Subcutaneous adipose tissue (tissue), 4 donors: ENCODE data around the gene NOL12. TPM values are rescaled to one million over a fixed set of nuclear protein-coding genes. Genes with fewer than 3 reads are reported as not detected.

Experiments
- total RNA-seq, 4 donors: library from RNA; depleted of rRNA; stranded (reverse); fragments of >200 nt; gene quantifications; one replicate each; pipeline ENCODE4 v1.1.0, GENCODE V29; 2016
- TF ChIP-seq, protein P1 (sequence below): fragments of 450-650 bp; IDR thresholded peaks from one replicate; pipeline ENCODE4 v1.5.1; 2016; ENCODE audit warnings: low read depth, mild to moderate bottlenecking, control low read depth, antibody characterized with exemption, moderate library complexity

Gene NOL12
- total RNA-seq, 4 donors from 2014 or later, result 18.7 to 35.8 (median 21.4) TPM

DNA sequence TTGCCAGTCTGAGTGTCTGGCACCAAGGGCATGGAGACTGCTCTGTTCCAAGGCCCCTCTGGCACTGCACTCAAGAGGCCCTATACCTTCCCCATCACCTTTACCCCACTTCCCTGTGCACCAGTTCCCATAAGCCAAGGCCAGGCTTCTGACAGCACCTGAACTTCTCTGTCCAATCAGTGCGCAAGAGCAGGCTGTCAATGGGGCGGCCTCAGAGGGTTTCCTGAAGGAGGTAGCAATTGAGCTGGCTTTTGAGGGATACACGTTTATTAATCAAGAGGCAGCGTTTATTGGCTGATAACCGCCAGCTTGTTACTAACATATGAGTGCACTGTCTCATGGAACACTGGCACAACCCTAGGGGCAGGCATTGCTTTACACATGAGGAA lies 44.6 kb upstream of the NOL12 start:
- TF ChIP-seq, protein P1, sequence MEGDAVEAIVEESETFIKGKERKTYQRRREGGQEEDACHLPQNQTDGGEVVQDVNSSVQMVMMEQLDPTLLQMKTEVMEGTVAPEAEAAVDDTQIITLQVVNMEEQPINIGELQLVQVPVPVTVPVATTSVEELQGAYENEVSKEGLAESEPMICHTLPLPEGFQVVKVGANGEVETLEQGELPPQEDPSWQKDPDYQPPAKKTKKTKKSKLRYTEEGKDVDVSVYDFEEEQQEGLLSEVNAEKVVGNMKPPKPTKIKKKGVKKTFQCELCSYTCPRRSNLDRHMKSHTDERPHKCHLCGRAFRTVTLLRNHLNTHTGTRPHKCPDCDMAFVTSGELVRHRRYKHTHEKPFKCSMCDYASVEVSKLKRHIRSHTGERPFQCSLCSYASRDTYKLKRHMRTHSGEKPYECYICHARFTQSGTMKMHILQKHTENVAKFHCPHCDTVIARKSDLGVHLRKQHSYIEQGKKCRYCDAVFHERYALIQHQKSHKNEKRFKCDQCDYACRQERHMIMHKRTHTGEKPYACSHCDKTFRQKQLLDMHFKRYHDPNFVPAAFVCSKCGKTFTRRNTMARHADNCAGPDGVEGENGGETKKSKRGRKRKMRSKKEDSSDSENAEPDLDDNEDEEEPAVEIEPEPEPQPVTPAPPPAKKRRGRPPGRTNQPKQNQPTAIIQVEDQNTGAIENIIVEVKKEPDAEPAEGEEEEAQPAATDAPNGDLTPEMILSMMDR, result no peak

DNA sequence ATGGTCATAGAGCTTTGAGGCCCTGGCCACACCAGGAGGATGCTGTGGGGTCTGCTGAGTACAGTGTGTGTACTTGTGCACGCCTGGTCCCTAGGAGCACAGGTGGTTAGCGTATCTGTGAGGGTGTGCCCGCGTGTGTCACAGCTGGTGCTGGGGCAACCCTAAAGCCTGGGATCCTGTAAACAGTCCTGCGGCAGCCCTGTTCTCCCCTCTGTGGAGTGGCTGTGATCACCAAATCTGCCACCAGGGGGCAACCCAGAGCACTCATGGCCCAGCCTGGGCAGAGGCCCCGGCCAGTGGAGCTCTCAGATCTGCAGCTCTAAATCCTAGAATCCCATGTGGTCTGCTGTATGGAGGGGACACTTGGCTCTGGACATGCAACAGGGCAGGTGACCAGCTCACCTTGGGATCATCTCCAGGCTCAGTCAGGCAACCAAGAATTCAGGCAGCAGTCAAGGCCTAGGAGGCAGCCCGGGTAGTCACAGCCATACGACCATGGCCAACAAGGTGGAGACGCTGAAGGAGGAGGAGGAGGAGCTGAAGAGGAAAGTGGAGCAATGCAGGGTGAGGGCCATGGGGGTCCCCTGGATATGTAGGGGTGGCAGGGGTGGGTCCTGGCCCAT lies 42.8 kb upstream of the NOL12 start:
- TF ChIP-seq, protein P1, result no peak

DNA sequence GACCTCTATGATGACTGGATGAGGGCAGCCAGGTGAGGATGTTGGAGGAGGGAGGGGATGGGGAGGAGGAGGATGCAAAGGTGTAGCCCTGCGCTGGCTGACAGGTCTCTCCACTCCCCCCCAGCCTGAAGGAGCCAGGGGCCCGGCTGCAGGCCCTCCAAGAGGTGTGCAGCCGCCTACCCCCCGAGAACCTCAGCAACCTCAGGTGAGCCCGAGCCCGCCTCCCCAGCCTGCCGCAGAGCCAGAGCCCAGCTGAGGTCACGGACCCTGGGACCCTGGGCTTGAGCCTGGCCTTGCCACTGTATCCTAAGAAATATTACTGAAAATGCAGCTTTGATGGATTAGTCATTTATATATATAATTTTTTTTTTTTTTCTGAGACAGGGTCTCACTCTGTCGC lies 38.8 kb upstream of the NOL12 start:
- TF ChIP-seq, protein P1, result no peak

DNA sequence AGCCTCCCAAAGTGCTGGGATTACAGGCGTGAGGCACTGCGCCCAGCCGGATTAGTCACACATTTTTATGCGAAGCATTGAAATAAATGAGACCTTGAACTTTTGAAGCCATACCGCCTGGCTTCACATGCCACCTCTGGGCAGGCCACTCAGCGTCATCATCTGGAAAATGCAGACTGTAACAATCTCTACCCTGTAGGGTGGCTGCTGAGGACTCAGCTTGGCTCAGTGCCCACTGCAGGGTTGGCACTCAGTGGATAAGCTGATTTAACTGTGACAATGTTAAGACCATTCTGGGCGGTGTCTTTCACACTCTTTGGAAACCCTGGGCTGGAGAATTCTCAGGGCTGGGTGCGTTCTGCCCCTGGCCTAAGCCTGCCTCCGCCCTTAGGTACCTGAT lies 38.2 kb upstream of the NOL12 start:
- TF ChIP-seq, protein P1, result no peak

DNA sequence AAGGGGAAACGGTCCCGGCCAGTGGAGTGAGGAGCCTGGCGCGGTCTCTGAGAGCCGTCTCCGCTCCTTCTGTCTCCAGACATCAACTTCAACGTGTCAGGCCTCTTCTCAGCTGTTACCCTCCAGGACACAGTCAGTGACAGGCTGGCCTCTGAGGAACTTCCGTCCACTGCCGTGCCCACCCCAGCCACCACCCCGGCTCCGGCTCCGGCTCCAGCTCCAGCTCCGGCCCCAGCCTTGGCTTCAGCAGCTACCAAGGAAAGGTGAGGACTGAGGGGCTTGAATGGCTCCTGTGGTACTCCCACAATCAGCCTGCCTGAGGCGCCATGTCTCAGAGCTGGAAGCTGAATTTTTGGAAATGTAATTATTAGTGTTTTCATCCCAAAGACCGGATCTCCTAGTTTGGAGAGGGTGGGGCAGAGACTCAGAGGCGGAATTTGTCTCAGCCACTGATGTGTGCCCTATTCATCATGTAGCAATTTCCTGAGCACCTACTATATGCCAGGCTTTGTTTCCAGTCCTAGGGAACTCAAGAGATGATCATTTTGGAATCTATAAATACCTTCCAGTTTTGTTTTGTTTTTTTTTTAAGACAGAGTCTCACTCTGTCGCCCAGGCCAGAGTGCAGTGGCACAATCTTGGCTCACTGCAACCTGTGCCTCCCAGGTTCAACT lies 35.5 kb upstream of the NOL12 start:
- TF ChIP-seq, protein P1, result no peak

DNA sequence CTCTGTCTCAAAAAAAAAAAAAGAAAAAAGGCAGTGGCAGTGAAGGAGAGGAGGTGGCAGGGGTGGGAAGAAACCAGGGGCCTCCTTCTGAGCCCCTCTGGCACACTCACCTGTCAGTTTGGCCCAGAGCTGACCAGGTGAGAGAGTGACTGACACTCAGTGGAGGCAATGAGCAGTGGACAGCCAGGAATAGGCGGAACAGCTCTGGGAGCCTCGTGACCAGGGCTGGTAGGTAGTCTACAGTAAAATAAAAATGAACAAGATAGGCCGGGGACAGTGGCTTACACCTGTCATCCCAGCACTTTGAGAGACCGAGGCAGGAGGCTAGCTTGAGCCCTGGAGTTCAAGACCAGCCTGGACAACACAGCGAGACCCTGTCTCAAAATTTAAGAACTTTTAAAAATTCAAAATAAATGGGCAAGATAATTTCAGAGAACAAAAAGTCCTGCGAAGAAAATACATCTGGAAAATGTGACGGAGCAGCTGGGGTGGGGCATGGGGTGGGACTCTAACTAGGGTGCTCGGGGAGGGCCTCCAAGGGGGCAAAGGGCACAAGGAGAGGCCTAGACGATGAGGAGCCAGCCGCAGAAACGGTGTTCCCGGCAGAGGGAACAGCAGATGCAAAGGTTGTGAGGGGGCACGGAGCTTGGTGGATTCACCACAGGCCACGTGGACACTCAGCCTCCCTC lies 31.4 kb upstream of the NOL12 start:
- TF ChIP-seq, protein P1, result no peak

DNA sequence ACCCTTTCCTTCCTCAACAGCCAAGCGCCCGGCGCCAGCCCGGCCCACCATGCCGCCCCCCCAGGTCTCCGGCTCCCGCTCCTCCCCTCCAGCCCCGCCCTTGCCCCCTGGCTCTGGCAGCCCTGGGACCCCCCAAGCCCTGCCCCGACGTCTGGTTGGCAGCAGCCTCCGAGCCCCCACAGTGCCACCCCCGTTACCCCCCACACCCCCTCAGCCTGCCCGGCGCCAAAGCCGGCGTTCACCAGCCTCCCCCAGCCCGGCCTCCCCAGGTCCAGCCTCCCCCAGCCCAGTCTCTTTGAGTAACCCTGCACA lies 30.9 kb upstream of the NOL12 start:
- TF ChIP-seq, protein P1, result no peak
